NCI-H446 (cell line): Measurements from ENCODE around the gene TXNRD2.

Experiments used
- DNase-seq, 2 experiments: peaks; one replicate each; lab custom pipeline; 2025; lab: John Stamatoyannopoulos, UW

Gene TXNRD2

DNA sequence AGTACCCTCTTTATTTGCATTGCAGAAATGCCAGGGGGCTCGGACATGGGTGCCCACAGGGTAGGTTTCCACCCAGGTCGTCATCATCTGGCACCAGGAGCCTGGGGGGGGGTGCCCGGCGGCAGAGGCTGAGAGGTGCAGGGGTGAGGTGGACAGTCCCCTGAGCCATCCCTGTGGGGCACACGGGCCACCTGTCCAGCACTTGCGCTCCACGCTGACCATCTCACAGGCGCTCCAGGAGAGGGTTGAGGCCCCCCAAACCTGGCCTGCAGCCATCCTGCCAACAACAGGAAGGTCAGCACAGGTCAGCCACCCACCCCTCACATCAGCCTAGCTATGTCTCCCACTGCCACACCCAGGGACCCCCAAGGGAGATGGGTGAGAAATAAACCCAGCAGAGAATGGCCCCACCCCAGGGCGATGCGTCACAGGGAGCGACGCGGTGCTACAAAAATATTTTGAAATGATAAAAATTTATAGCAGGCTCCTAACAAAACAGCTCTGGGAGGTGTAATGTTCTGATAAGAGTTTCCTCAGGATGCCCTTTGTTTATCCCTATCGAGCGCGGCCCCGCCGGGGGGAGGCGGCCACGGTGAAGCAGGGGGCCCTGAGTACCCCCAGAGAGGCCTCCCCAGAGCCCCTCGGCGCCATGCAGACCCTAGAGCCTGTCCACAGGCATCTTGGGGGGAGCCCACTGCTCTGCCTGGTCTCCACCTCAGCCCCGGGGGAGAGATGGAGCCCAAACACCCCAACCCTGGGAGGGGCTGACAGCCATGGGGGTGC is 65.9 kb downstream of the TXNRD2 start:
- DNase-seq: no peak

DNA sequence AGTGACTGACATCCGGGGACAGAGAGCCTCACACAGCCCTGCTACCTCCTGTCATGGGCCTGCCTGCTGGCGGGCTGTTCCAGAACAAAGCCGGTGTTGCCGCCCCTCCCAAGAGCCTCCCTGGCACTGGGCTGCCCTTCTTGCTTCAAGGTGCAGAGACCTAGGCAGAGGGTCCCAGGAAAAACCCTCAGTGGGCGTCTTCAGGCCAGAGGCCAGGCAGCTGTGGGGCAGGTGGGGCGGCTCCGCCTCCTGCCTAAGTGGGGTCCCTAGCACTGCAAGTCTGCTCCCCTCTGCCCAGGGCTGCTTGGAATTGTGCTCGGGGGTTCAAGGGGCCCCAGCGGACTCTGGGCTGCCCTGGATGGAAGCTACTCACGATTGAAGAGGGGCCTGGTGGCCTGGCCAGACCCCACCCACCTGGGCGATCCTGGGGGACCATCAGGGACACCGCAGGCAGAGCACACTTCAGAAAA is 66.5 kb downstream of the TXNRD2 start:
- no peak for DNase-seq

DNA sequence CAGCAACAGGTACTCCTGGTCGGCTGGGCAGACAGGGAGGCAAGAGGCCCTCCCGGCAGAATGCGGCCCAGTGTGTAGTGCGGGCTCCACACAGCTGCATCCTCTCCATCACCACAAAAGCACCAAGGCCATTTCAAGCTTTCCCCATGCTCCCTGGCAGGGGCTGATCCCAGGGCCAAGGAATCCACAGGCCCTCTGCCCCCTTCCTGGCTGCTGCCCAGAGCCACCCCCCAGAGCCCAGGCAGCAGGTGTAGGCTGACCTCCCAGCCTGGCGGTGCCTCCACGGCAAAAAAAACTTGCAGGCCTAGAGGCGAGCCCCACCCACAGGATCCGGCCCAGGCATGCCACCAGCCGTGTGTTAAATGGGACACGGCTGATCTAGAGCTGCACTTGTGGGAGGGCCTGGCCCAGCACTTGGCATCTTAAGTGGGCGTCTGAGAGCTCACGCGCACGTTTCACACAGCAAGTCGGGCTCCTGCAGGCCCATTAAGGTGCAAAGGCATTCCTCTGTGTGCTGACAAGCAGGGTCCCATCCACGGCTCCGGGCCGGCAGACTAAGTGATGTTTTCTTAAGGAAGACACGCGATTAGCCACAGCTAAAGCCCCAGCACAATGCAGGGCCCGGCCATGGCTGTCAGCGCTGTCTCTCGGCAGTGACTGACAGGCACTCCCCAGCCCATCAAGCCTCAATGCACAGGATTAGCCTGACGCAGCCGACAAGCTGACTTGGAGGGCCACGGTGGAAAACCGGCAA is 67.1 kb downstream of the TXNRD2 start:
- DNase-seq: no peak

DNA sequence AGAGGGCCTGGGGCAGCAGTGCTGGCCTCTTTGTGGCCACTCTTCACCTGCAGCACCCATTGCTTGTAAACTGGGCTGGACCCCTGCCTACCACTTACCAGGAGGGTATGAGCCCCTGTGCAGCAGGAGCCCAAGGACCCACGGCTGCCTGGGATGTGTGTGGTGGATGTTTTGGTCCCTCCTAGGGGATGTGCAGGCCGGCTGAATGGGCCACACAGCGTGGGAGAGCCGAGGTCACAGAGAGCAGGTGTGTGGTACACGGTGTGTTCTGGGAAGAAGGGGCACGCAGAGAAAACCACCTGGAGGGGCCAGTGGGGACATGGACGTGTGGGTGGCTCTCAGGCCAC is 67.7 kb downstream of the TXNRD2 start:
- DNase-seq: no peak

DNA sequence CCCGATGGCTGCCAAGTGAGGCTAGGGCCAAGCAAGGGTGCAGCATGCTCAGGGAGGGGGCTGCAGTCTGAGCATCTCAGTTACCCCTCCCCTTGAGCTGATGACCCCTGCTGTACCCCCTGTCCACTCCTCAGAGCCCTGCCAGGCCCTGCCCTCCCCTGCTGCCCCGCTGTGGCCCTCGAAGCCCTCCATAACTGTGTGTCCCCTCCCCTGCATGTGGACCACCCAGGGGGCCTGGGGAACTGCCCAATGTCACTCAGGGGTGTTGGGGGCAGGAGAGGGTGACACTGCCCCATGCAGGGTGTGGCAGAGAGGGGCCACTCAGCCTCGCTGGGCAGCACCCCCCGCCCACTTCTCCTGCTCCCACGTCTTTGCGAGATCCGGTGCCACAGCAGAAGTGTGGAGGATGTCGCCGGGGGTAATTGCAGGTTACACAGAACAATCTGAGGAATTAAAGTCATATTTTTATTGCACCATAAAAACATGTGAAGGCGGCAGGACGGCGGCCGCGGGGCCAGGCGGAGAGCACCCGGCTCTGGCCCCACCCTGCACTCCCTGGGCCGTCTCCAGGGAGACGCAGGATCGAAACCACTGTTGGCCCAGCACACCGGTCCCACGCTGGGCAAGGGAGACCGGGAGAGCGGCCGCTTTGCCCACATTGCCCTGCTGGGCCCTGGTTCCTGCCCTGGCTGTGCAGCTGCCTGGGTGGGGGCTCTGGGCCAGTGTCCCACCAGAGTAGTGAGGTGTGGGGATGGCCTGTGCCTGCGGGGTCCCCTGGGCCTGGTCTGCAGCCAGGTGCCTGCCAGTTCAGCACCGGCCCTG is 68.3 kb downstream of the TXNRD2 start:
- no peak for DNase-seq

DNA sequence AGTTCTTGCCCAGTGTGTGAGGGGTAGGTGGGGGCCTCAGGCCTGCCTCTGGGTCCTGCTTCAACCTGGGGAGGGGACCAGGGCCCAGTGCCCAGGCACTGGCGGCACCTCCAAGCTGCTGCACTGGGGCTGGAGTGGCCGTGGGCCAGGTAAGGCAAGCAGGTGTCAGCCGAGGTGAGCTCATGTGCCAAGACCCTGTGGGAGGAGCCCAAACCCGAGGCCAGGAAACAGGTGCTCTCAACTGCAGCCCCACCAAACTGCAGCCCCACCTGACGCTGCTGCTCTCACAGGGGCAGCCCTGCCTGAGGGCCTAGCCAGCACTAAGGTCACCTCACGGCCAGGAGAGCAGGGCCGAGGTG is 68.9 kb downstream of the TXNRD2 start:
- DNase-seq: no peak

DNA sequence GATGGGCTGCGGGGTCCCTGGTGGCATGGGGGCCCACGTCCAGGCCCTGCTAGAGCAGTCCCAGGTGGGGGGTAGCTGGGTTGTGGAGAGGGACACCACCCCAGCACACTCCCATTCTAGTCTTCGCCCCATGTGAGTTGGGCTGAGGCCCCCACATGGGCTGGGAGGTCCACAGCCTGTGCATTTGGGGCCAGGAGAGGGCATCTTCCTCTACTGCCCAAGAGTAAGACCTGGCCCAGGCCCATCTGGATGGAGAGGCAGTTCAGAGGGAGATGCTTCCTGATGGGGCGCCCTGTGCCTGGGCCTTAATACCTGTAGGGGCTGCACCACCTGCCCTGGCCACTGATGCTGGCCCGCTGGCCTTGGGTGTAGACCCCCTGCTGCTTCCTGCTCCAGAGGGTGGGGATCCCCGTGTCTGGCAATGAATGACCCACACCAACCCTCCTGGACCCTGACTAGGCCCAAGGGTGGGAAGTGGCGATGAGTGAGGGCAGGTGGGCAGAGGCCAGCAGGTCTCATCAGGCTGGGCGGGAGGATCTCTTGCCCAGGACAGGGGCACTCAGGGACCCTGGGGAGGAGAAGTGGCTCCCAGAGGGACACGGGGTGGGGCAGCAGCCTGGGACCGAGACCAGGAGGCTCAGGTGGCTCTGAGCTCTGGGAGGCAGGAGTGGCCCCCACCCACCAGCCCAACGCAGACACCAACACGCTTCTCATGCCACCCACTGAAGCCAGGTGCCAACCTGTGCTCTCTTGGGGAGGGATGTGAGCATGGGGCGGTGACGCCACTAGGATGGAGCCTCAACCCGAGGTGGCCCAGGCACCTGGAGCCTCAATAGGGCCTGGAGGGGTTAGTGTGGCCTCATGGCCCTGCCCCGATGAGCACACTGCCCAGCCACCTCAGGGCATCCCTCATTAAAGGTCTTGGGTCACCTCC is 69.5 kb downstream of the TXNRD2 start:
- DNase-seq: no peak

DNA sequence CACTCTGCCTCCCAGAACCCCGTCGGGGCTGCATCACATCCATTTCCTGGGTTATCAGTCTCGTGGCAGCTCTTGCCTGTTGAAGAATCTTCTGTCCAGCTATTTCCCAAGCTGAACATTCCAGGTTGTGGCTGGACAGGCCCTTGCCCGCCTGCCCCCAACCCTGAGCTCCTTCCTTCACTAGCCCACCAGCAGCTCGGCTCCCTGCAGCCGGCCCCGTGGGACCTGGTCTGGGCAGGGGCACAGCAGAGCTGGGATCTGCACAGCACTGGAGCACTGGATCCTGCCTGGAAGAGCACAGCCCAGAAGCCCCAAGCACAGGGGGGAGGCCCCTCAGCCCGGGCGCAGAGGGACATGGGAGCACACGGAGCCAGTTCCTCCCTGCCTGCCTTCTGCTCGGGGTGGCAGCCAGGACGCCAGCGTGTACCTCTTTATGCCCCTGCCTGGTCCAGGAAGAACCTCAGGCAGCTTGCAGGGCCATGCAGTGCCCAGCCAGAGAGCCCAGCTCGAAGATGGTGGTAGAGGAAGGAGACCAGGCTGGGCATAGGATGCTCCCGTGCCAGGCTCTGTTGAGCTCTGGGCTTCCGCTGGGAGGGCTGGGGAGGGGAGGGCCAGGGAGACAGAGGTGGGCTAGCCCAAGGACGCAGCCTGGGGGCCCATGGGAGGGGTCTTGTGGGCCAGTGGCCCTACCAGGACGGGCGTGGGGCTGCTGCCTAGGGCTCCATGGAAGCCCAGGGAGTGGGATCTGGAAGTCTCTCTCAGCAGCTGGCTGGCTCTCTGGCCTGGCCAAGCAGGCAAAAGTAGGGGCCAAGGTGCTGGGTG is 70.4 kb downstream of the TXNRD2 start:
- DNase-seq: no peak

DNA sequence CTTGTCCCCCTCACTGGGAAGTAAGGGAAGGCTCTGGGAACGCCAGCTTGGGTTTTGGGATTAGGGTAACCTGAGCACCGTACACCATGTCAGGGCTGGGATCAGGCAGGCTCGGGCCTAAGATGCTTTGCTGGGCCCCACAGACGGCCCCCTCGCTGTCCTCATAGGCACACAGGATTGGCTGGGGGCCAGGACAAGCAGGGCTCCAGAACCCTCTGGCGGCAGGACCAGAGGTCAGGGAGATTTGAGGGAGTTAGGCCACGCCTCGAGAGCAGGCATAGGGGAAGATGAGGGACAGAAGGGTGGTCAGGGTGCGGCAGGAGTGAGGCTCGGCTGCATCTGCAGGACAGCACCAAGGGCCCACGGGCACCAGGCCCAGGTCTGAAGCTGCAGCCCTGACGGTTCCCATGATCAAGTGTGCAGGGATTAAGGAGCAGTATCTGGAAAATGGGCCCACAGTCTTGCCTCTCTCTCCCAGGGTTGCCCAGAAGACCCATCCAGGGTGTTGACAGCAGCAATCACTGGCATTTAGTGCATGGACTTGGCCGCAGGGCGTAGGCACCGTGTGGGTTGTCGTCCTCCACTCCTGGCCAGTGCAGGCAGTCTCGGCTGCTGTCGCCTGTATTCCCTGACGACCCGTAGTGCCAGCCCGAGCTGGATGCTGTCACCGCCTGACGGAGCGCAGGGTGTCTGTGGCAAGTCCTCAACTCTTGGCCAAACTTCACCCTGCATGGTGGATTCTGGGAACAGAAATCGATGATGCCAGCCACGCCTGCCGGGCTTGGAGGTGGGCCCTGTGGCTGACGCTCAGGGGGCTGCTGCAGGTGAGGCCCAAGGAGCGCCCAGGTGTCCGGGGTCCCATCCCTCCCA is 71.2 kb downstream of the TXNRD2 start:
- DNase-seq: no peak

DNA sequence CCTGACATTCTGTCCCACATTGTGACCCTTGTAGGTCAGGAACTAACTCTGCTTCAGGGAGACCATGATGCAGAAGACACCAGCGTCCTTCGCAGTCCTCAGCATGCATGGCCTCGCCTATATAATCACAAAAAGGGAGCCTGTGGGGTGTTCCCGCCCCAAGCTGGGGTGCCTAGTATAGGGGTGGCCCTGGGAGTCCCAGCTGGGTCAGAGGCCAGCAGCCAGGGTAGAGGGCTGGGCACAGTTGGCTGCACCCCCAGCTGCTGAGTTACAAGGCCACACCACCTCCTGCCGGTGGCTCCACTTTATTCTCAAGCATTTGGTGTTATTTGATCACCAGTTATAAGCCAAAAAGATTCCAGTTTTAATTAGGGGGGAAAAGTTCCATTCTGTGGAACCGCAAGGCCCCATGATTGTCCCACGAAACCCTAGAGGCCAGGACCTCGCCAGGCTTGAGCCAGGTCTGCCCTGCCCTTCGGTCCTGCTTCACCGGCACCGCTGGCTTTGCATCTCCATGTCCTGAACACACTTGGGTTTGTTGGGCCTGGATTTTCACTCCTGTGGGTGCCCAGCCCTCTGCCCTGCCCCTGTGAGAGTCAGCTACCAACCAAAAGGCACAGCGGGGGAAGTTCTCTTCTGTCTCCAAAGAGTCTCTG is 72.0 kb downstream of the TXNRD2 start:
- DNase-seq: no peak

DNA sequence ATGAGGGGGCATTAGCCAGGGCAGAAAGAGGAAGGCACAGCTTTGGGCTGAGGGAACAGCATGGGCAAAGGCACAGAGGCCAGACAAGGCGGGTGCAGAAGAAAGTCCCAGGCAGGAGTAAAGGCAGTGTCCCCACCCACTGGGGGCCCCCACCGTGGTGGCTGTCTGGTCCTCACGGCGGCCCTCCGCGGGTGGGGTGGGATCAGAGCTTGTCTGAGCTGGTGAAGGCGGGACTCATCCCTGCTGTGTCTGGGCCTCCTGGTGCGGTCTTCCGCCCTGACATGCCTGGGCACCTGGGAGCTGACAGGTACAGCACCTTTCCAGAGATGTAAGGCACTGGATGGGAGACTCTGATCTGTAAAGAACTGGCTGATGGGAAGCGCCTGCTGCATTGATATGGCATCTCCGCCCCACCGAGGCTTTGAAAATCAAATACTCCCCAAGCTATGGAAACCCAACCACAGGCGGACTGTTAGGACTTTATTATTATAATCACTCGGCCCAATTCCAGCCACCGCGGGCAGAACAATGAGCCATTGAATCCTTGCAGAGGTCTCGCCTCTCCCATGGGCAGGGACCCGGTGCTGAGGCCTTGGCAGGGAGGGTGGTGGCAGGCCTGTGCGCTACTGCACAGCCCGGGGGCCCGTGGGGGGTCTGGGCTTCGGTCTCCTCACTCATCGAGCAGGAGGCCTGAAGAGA is 72.7 kb downstream of the TXNRD2 start:
- DNase-seq: no peak

DNA sequence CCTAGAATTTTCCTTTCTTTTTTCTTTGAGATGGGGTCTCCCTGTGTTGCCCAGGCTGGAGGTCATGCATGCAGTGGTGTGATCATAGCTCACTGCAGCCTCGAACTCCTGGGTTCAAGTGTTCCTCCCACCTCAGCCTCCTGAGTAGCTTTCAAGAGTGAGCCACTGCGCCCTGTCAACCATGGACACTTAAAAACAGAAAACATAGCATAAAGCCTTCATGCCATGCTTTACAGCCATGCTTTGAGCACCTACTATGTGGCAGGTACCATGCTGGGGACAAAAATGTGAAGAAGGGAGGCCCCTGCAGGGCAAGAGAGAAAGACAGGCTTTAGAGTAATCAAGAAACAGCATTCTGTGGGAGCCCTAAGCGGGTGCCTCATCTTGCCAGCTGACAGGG is 73.3 kb downstream of the TXNRD2 start:
- no peak for DNase-seq

DNA sequence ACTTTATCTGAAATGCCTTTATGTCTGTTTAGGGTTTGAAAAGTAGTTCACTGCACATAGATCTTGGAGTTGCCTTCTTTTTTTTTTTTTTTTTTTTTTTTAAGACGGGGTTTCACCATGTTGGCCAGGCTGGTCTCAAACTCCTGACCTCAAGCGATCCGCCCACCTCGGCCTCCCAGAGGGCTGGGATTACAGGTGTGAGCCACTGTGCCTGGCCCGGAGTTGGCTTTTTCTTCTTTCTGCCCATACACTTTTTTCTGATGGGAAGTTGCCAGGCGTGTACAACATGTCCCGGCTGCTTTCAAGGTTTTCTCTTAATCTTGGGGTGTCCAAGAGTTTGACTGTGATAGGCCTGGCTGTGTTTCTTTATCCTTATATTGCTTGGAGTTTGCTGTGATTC is 74.0 kb downstream of the TXNRD2 start:
- DNase-seq: no peak

DNA sequence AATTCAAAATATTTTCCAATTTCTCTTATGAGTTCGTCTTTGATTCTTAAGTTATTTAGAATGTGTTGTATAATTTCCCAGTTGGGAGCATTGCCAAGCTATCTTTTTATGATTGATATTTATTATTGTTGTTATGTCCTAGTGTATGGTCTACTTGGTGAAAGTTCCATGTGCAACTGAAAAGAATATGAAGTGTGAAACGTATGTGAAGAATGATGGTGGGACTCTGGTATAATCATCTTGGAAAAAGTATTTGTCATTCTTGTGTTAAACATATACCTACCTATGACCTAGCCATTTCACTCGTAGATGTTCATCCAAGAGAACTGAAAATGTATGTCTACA is 75.0 kb downstream of the TXNRD2 start:
- no peak for DNase-seq

DNA sequence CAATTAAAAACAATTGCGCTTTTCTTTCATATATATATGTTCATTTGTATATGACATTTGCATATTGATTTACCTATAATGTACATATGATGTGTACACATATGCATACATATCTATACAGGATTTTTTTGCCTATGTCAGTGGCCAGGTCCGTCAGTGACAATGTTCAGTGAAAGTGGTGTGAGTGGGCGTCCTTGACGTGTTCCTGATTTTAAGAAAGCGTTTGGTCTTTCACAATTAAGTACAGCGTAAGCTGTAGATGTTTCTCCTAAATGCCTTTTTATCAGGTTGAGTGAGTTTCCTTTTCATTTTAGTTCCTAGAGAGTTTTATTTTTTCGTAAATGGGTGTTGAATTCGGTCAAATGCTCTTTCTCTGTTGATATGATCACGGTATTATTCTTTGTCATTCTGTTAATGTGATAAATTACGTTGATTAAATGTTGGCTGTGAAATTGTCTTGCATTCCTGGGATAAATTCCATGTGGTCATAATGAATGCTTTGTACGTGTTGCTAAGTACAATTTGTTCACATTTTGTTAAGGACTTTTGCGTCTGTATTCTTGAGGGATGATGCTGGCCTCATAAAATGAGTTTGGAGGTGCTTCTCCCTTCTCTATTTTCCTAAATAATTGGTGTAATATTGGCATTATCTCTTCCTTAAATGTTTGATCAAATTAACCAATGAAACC is 76.3 kb downstream of the TXNRD2 start:
- DNase-seq: no peak

DNA sequence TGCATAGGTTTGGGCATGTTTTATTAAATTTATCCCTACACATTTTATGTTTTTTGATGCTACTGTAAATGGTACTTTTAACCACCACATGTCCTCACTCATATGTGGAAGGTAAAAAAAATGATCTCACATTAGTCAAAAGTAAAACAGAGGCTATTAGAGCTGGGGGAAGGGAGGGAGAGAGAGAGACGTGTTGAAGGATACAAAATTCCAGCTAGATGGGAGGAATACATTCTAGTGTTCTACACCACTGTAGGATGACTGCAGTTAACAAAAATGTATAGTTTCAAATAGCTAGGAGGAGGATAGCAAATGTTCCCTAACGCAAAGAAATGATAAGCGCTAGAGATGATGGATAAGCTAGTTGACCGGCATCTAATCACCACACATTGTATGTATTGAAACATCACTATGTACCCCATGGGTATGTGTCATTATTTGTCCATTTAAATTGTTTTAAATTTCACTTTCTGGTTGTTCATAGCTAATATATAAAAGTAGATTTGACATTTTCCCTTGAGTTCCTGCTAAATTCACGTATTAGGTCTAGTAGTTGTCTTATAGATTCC is 77.0 kb downstream of the TXNRD2 start:
- no peak for DNase-seq

DNA sequence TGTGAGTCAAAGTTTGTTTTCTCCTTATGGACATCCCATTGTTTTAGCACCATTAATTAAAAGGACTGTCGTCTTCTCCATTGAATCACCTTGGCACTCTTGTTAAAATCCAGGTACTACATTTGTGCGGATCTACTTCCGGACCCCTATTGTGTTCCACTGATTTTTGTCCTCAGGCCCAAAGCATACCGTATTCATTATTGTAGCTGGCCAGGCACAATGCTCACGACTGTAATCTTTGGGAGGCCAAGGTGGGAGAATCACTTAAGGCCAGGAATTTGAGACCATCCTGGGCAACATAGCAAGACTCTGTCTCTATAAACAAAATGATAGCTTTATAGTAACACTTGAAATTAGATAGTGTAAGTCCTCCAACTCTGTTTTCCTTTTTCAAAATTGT is 78.0 kb downstream of the TXNRD2 start:
- no peak for DNase-seq
